Fibroblast of lung (primary cell): Measurements from ENCODE around the gene EYS. TPM values are rescaled to one million over a fixed set of nuclear protein-coding genes. Genes with fewer than 3 reads are reported as not detected.

Source experiments
- DNase-seq, 2 donors: peaks; one replicate each; pipeline versions ENCODE4 v3.0.0 to v3.0.0-alpha.2; 2010; ENCODE audit warnings: low read depth in 2 of 2
- H2AFZ ChIP-seq: 2 replicates; pipeline ENCODE4 v1.5.1; 2012; ENCODE audit warnings: low read length, control low read depth, inconsistent platforms
- H3K27ac ChIP-seq: 2 replicates; pipeline ENCODE4 v1.5.1; 2011; ENCODE audit warnings: low read length, control low read depth; ENCODE audit not compliant: insufficient read depth
- H3K27me3 ChIP-seq: 2 replicates; pipeline ENCODE4 v1.5.1; 2011; ENCODE audit warnings: mild to moderate bottlenecking, low read length; ENCODE audit not compliant: control insufficient read depth, insufficient read depth
- H3K36me3 ChIP-seq: 2 replicates; pipeline ENCODE4 v1.5.1; 2011; ENCODE audit warnings: low read length; ENCODE audit not compliant: control insufficient read depth, insufficient read depth
- H3K4me1 ChIP-seq: 2 replicates; pipeline ENCODE4 v1.5.1; 2011; ENCODE audit warnings: low read length; ENCODE audit not compliant: control insufficient read depth, insufficient read depth; ENCODE audit errors: extremely low read depth
- H3K4me2 ChIP-seq: 2 replicates; pipeline ENCODE4 v1.5.1; 2011; ENCODE audit warnings: low read length, control low read depth; ENCODE audit not compliant: insufficient read depth; ENCODE audit errors: extremely low read depth
- H3K4me3 ChIP-seq, 4 experiments: fragments of 200-600 bp in 1 of 4; sonication (generic) in 1 of 4; replicated peaks in 1 of 4; 2 replicates each; pipeline ENCODE4 v1.5.1; 2011 to 2016; ENCODE audit warnings: low read length in 4 of 4, low read depth in 3 of 4, mild to moderate bottlenecking in 3 of 4, control low read depth in 2 of 4, inconsistent platforms in 1 of 4, mixed read lengths in 1 of 4; ENCODE audit not compliant: insufficient read depth in 1 of 4; ENCODE audit errors: control extremely low read depth in 1 of 4
- H3K79me2 ChIP-seq: 2 replicates; pipeline ENCODE4 v1.5.1; 2012; ENCODE audit warnings: mild to moderate bottlenecking, low read length, inconsistent platforms; ENCODE audit not compliant: control insufficient read depth, insufficient read depth
- H3K9ac ChIP-seq: 2 replicates; pipeline ENCODE4 v1.5.1; 2011; ENCODE audit warnings: mild to moderate bottlenecking, low read length, control low read depth; ENCODE audit not compliant: insufficient read depth
- H3K9me3 ChIP-seq: 2 replicates; pipeline ENCODE4 v1.5.1; 2012; ENCODE audit warnings: low read depth, low read length; ENCODE audit not compliant: control insufficient read depth, insufficient read depth
- H4K20me1 ChIP-seq: 2 replicates; pipeline ENCODE4 v1.5.1; 2011; ENCODE audit warnings: low read length; ENCODE audit not compliant: control insufficient read depth, insufficient read depth; ENCODE audit errors: extremely low read depth
- EZH2 ChIP-seq: IDR thresholded peaks from 2 replicates; pipeline ENCODE4 v1.5.1; 2012; ENCODE audit warnings: low read length, control low read depth, mild to moderate bottlenecking; ENCODE audit errors: missing control alignments
- polyA plus RNA-seq, 2 donors: library from polyadenylated mRNA; depleted of rRNA in 1 of 2; stranded (reverse) in 1 of 2; unstranded in 1 of 2; fragments of >200 nt; gene quantifications; 2 replicates each; pipeline ENCODE4 v1.2.1, GENCODE V29; 2011 to 2012; ENCODE audit warnings: missing spikeins in 1 of 2
- total RNA-seq: library from RNA; depleted of rRNA; stranded (reverse); fragments of >200 nt; gene quantifications from 2 replicates; pipeline ENCODE4 v1.2.1, GENCODE V29; 2014
- TF ChIP-seq, protein P1 (sequence below), 2 donors: IDR thresholded peaks in 1 of 2; conservative IDR thresholded peaks in 1 of 2; 1 replicate in 1 of 2; 2 replicates in 1 of 2; pipeline ENCODE4 v1.5.1; 2011 to 2012; ENCODE audit warnings: low read length in 2 of 2, control low read depth in 1 of 2, inconsistent platforms in 1 of 2, low read depth in 1 of 2, mild to moderate bottlenecking in 1 of 2

The EYS gene
- total and polyA plus RNA-seq, 2 donors (not counting 1 experiment from before 2014, with no cell fraction given): under 0.01 TPM; not detected in 1

- Histone ChIP-seq H3K27me3 (no peaks in the 10 kb centered on the region), H3K4me3 (no peak overlapping the region), H3K4me1 (no peaks in the 10 kb centered on the region), H3K4me2 (no peak overlapping the region), H4K20me1 (no peaks in the 10 kb centered on the region), H3K36me3 (no peaks in the 10 kb centered on the region), H3K9ac (no peak overlapping the region), H2AFZ (no peak overlapping the region), H3K79me2 (no peaks in the 10 kb centered on the region), H3K27ac (no peak overlapping the region), H3K9me3 (no peaks in the 10 kb centered on the region)
- TF ChIP-seq, protein P1, sequence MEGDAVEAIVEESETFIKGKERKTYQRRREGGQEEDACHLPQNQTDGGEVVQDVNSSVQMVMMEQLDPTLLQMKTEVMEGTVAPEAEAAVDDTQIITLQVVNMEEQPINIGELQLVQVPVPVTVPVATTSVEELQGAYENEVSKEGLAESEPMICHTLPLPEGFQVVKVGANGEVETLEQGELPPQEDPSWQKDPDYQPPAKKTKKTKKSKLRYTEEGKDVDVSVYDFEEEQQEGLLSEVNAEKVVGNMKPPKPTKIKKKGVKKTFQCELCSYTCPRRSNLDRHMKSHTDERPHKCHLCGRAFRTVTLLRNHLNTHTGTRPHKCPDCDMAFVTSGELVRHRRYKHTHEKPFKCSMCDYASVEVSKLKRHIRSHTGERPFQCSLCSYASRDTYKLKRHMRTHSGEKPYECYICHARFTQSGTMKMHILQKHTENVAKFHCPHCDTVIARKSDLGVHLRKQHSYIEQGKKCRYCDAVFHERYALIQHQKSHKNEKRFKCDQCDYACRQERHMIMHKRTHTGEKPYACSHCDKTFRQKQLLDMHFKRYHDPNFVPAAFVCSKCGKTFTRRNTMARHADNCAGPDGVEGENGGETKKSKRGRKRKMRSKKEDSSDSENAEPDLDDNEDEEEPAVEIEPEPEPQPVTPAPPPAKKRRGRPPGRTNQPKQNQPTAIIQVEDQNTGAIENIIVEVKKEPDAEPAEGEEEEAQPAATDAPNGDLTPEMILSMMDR (conservative IDR thresholded peaks at IDR 0.05 in 1 of 2, IDR thresholded peaks at IDR 0.05 in 1 of 2; ENCODE audit: low read depth in 1 of 2, low read length in 2 of 2): no peak
- no peak for TF ChIP-seq EZH2
- no peak for DNase-seq
Measured at GRCh38 chr6:64238071-64238470, 1469.0 kb downstream of the EYS start.

GRCh38 chr6:64233746-64234145 is 1473.3 kb downstream of the EYS start:
- H3K27ac ChIP-seq: no peak overlapping the region
- H4K20me1 ChIP-seq: no peaks in the 10 kb centered on the region
- DNase-seq: no peak
- no peaks in the 10 kb centered on the region for H3K27me3 ChIP-seq
- H2AFZ ChIP-seq: no peak overlapping the region
- H3K79me2 ChIP-seq: no peaks in the 10 kb centered on the region
- H3K4me3 ChIP-seq: no peak overlapping the region
- no peak overlapping the region for H3K9ac ChIP-seq
- TF ChIP-seq EZH2: no peak
- TF ChIP-seq, protein P1 (conservative IDR thresholded peaks at IDR 0.05 in 1 of 2, IDR thresholded peaks at IDR 0.05 in 1 of 2; ENCODE audit: low read depth in 1 of 2, low read length in 2 of 2): no peak
- H3K9me3 ChIP-seq: no peaks in the 10 kb centered on the region
- no peaks in the 10 kb centered on the region for H3K4me1 ChIP-seq
- no peak overlapping the region for H3K4me2 ChIP-seq
- H3K36me3 ChIP-seq: no peaks in the 10 kb centered on the region

DNA sequence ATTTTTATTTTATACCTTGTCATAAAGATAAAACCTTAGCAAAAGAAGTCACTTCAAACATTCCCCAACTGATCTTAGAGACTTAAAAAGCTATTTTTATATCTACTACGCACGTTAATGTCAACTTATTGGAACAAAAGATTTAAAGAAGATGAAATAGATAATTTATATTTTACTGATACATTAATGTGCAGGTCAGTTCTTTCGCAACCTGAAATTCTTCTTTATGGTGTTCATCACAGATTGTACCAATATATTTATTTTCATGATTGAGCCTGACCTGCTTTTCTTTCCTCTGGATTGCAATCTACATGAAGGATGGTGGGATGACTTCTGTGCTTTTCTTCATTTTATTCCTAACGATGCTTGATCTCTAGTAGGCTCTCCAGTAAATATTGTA is 1475.1 kb downstream of the EYS start:
- no peaks in the 10 kb centered on the region for H4K20me1 ChIP-seq
- no peak overlapping the region for H3K27ac ChIP-seq
- H3K4me3 ChIP-seq: no peak overlapping the region
- H3K4me1 ChIP-seq: no peaks in the 10 kb centered on the region
- H3K4me2 ChIP-seq: no peak overlapping the region
- H2AFZ ChIP-seq: no peak overlapping the region
- no peak overlapping the region for H3K9ac ChIP-seq
- no peaks in the 10 kb centered on the region for H3K36me3 ChIP-seq
- DNase-seq: no peak
- TF ChIP-seq EZH2: no peak
- TF ChIP-seq, protein P1 (conservative IDR thresholded peaks at IDR 0.05 in 1 of 2, IDR thresholded peaks at IDR 0.05 in 1 of 2; ENCODE audit: low read depth in 1 of 2, low read length in 2 of 2): no peak
- H3K27me3 ChIP-seq: no peaks in the 10 kb centered on the region
- no peaks in the 10 kb centered on the region for H3K9me3 ChIP-seq
- H3K79me2 ChIP-seq: no peaks in the 10 kb centered on the region
